ENCODE results near the gene THAP3. TPM values are rescaled to one million over a fixed set of nuclear protein-coding genes. Genes with fewer than 3 reads are reported as not detected.
"Not testable (repeated sequence)": the region's sequence is repeated elsewhere in the genome, so short reads cannot be mapped to it uniquely, and the experiment has no call there.

The THAP3 gene
- total RNA-seq, 2 experiments from 2014 or later, result 15.2 to 18.7 TPM

- intact Hi-C loops (cut with DNase I, micrococcal nuclease), result no loop called here
- Histone ChIP-seq H3K4me3 (ENCODE audit: low read length) (no peak overlapping the region), H3K36me3 (ENCODE audit: insufficient read depth, low read length) (peaks cover 6% of the 10 kb centered on the region), H3K4me1 (ENCODE audit: insufficient read depth, low read length) (peaks cover 4% of the 10 kb centered on the region), H3K9me3 (ENCODE audit: control insufficient read depth in 1 of 2, insufficient read depth in 1 of 2, low read length in 2 of 2) (no peaks in the 10 kb centered on the region), H3K27ac (ENCODE audit: low read depth in 1 of 2, low read length in 2 of 2) (no peak overlapping the region), H3K27me3 (ENCODE audit: control insufficient read depth in 1 of 2, insufficient read depth in 2 of 2, low read length in 2 of 2) (no peaks in the 10 kb centered on the region)
- Mint-ChIP-seq H3K4me3 (no peak overlapping the region), H3K36me3 (ENCODE audit: low read depth) (peaks cover 26% of the 10 kb centered on the region), H3K27ac (no peak overlapping the region), H3K9me3 (no peaks in the 10 kb centered on the region), H3K27me3 (no peaks in the 10 kb centered on the region), H3K4me1 (ENCODE audit: low read depth) (peaks cover 9% of the 10 kb centered on the region)
- DNase-seq (no peak), ATAC-seq (ENCODE audit: poor library complexity) (no peak)
- TF ChIP-seq CTCF (IDR thresholded peaks at IDR 0.05), result no peak
- CTCF ChIA-PET, result no interaction called here
- POLR2A ChIA-PET, result no interaction called here
Measured at GRCh38 chr1:6658359-6659060, 33.8 kb downstream of the THAP3 start.

- ChIA-PET POLR2A (interaction anchor here (0.9 to 1.1 kb wide), 2 partner anchors 9 to 41 kb away, joined by 3 read pairs; partner anchors contain the start of gene DNAJC11), CTCF (no interaction called here)
- DNase-seq (no peak), ATAC-seq (ENCODE audit: poor library complexity) (no peak)
- H3K27me3 ChIP-seq (ENCODE audit: control insufficient read depth in 1 of 2, insufficient read depth in 2 of 2, low read length in 2 of 2), result no peaks in the 10 kb centered on the region
- peaks cover 28% of the 10 kb centered on the region for H3K36me3 Mint-ChIP-seq (ENCODE audit: low read depth)
- peaks cover 4% of the 10 kb centered on the region for H3K36me3 ChIP-seq (ENCODE audit: insufficient read depth, low read length)
- no peaks in the 10 kb centered on the region for H3K9me3 ChIP-seq (ENCODE audit: control insufficient read depth in 1 of 2, insufficient read depth in 1 of 2, low read length in 2 of 2)
- intact Hi-C loops (cut with DNase I, micrococcal nuclease), result no loop called here
- H3K4me1 ChIP-seq (ENCODE audit: insufficient read depth, low read length), result peaks cover 4% of the 10 kb centered on the region
- H3K27me3 Mint-ChIP-seq, result no peaks in the 10 kb centered on the region
- no peak overlapping the region for H3K27ac ChIP-seq (ENCODE audit: low read depth in 1 of 2, low read length in 2 of 2)
- no peak overlapping the region for H3K27ac Mint-ChIP-seq
- H3K4me3 ChIP-seq (ENCODE audit: low read length), result no peak overlapping the region
- H3K4me3 Mint-ChIP-seq, result no peak overlapping the region
- H3K9me3 Mint-ChIP-seq, result no peaks in the 10 kb centered on the region
- no peak for TF ChIP-seq CTCF (IDR thresholded peaks at IDR 0.05)
- H3K4me1 Mint-ChIP-seq (ENCODE audit: low read depth), result peaks cover 9% of the 10 kb centered on the region
Measured at GRCh38 chr1:6660415-6661049, 35.9 kb downstream of the THAP3 start.

- H3K27me3 ChIP-seq (ENCODE audit: control insufficient read depth in 1 of 2, insufficient read depth in 2 of 2, low read length in 2 of 2); POLR2A ChIA-PET; H3K27ac ChIP-seq (ENCODE audit: low read depth in 1 of 2, low read length in 2 of 2); H3K4me3 Mint-ChIP-seq; H3K4me1 ChIP-seq (ENCODE audit: insufficient read depth, low read length); H3K27me3 Mint-ChIP-seq; CTCF ChIA-PET; H3K4me1 Mint-ChIP-seq (ENCODE audit: low read depth); H3K27ac Mint-ChIP-seq; DNase-seq; intact Hi-C loops (cut with DNase I, micrococcal nuclease); ATAC-seq (ENCODE audit: poor library complexity); H3K4me3 ChIP-seq (ENCODE audit: low read length); H3K9me3 Mint-ChIP-seq; H3K9me3 ChIP-seq (ENCODE audit: control insufficient read depth in 1 of 2, insufficient read depth in 1 of 2, low read length in 2 of 2): not testable (repeated sequence)
- peaks cover 38% of the 10 kb centered on the region for H3K36me3 Mint-ChIP-seq (ENCODE audit: low read depth)
- H3K36me3 ChIP-seq (ENCODE audit: insufficient read depth, low read length), result peaks cover 20% of the 10 kb centered on the region
Measured at GRCh38 chr1:6662468-6662867, 37.8 kb downstream of the THAP3 start.
